ENCODE results near the gene GINS2. TPM values are rescaled to one million over a fixed set of nuclear protein-coding genes. Genes with fewer than 3 reads are reported as not detected.

Gene GINS2
- total RNA-seq, 1 donor from 2014 or later, result 0.25 TPM

DNA sequence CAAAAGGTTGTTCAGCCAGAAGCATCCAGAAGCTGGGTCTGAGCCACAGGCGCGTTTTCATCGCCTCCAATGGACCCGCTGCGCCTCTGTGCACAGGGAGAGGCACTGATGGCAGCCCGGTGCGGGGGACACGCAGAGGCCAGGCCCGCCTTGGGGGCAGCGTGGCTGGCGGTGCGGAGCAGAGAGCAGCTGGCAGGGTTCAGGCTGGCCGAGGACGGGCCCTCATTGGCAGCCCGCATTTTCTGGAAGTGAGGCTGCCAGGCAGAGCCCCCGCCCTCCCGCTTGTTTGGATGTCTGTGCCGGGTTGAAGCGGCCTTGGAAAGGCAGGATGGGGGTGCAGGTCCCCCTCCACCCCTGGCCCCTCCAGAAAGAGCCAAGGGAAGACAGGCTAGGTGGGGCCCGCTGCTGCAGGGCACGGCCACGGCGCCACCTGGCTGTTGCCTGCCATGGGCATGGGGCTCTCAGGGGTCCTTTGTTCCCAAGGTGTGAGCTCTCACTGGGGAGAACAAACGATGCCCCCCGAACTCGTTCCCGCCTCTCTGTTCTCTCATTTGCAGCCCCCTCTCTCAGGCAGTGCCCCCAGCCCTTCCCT is 56.9 kb downstream of the GINS2 start:
- Histone ChIP-seq H3K27me3 (no peaks in the 10 kb centered on the region), H3K4me1 (peaks cover 34% of the 10 kb centered on the region), H3K4me3 (no peak overlapping the region), H3K36me3 (peaks cover 0 to 5% of the 10 kb centered on the region in 2 donors), H3K9me3 (no peaks in the 10 kb centered on the region), H3K27ac (no peak overlapping the region)
- no peak for DNase-seq (ENCODE audit: extremely low spot score in 2 of 2)
- TF ChIP-seq POLR2AphosphoS5 (IDR thresholded peaks at IDR 0.05; ENCODE audit: insufficient read depth in 1 of 2, low read depth in 1 of 2) (no peak), POLR2A (IDR thresholded peaks at IDR 0.05) (no peak)
- TF ChIP-seq, protein P1, sequence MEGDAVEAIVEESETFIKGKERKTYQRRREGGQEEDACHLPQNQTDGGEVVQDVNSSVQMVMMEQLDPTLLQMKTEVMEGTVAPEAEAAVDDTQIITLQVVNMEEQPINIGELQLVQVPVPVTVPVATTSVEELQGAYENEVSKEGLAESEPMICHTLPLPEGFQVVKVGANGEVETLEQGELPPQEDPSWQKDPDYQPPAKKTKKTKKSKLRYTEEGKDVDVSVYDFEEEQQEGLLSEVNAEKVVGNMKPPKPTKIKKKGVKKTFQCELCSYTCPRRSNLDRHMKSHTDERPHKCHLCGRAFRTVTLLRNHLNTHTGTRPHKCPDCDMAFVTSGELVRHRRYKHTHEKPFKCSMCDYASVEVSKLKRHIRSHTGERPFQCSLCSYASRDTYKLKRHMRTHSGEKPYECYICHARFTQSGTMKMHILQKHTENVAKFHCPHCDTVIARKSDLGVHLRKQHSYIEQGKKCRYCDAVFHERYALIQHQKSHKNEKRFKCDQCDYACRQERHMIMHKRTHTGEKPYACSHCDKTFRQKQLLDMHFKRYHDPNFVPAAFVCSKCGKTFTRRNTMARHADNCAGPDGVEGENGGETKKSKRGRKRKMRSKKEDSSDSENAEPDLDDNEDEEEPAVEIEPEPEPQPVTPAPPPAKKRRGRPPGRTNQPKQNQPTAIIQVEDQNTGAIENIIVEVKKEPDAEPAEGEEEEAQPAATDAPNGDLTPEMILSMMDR (IDR thresholded peaks at IDR 0.05), result no peak
- intact Hi-C loops (cut with DNase I), result no loop called here

DNA sequence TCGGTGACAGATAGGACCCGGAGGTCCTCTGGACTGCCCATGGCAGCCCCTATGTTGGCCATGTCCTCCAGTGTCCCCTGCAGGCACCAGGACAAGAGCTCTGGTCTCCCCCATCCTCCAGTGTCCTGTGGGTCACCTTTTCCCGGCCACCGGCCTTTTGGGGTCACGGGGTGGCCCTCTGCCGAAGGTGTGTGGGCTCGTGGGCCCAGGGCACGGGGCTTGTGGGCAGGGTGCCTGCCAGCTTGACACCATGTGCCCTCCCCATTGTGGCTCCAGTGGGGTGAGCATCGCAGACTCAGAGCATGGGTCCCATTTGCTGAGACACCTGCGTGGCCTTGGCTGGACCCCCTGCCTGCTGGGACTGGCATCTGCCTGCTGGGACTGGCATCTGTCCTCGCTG is 57.5 kb downstream of the GINS2 start:
- Histone ChIP-seq H3K9me3 (no peaks in the 10 kb centered on the region), H3K27me3 (no peaks in the 10 kb centered on the region), H3K4me3 (no peak overlapping the region), H3K27ac (no peak overlapping the region), H3K4me1 (peaks cover 41% of the 10 kb centered on the region), H3K36me3 (peaks cover 0 to 5% of the 10 kb centered on the region in 2 donors)
- intact Hi-C loops (cut with DNase I), result no loop called here
- DNase-seq (ENCODE audit: extremely low spot score in 2 of 2), result no peak
- TF ChIP-seq POLR2AphosphoS5 (IDR thresholded peaks at IDR 0.05; ENCODE audit: insufficient read depth in 1 of 2, low read depth in 1 of 2) (no peak), POLR2A (IDR thresholded peaks at IDR 0.05) (no peak)
- TF ChIP-seq, protein P1 (IDR thresholded peaks at IDR 0.05), result no peak

DNA sequence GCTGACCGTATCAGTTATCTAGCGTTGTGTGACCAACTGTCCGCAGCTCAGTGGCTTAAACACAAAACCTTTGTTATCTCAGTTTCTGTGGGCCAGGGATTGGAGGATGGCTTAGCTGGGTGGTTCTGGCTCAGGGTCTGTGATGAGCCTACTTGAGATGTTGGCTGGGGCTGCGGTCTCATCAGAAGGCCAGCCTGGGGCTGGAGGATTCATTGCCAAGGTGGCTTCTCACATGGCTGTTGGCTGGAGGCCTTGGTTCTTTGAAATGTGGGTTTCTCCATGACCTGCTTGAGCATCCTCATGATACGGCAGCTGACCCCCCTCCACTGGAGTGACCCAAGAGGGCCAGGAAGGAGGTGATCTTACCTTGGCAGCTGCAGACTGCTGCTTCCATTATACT is 58.9 kb downstream of the GINS2 start:
- Histone ChIP-seq H3K4me1 (peaks cover 40% of the 10 kb centered on the region), H3K27ac (no peak overlapping the region), H3K4me3 (no peak overlapping the region), H3K27me3 (no peaks in the 10 kb centered on the region), H3K9me3 (no peaks in the 10 kb centered on the region), H3K36me3 (peaks cover 0 to 5% of the 10 kb centered on the region in 2 donors)
- TF ChIP-seq POLR2AphosphoS5 (IDR thresholded peaks at IDR 0.05; ENCODE audit: insufficient read depth in 1 of 2, low read depth in 1 of 2), result no peak
- no peak for TF ChIP-seq POLR2A (IDR thresholded peaks at IDR 0.05)
- TF ChIP-seq, protein P1 (IDR thresholded peaks at IDR 0.05), result no peak
- intact Hi-C loops (cut with DNase I), result no loop called here
- no peak for DNase-seq (ENCODE audit: extremely low spot score in 2 of 2)

DNA sequence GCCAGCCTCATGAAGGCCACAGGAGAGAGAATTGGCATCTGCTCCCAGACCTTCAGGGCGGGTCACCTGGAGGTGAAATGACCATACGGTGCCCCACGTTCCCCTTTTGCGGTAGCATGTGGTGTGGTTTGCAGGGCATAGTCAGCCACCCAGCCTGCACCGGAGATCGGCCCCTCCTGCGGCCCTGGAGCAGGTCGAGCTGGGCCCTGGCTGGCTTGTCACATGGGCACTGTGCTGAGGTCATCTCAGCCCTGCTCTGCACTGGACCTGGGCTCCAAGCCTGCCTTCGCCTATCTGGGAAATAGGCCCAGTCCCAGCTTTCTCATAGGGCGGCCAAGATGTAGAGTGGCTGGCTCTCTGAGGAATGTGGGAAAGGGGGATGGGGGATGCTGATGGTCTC is 59.4 kb downstream of the GINS2 start:
- TF ChIP-seq POLR2AphosphoS5 (IDR thresholded peaks at IDR 0.05; ENCODE audit: insufficient read depth in 1 of 2, low read depth in 1 of 2) (no peak), POLR2A (IDR thresholded peaks at IDR 0.05) (no peak)
- TF ChIP-seq, protein P1 (IDR thresholded peaks at IDR 0.05), result no peak
- H3K4me1 ChIP-seq, result peaks cover 38% of the 10 kb centered on the region

DNA sequence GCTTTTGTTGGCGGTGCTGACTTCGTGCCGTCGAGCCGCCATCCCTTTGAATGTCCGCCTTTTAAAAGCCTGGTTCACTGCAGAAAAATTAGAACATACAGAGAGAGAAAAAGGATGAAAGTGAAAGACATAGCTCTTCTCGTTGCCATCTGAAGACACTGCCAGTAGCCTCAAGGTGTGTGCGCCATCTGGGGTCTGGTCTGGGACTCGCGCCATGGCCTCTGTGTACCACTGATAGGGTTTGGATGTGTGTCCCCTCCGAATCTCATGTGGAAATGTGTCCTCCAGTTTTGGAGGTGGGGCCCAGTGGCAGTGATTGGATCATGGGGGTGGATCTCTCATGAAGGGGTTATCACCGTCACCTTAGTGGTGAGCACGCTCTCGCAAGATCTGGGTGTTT is 60.1 kb downstream of the GINS2 start:
- H3K9me3 ChIP-seq, result no peaks in the 10 kb centered on the region
- no peaks in the 10 kb centered on the region for H3K27me3 ChIP-seq
- H3K4me1 ChIP-seq, result peaks cover 38% of the 10 kb centered on the region
- H3K36me3 ChIP-seq, result peaks cover 0 to 5% of the 10 kb centered on the region in 2 donors
- no peak overlapping the region for H3K4me3 ChIP-seq
- H3K27ac ChIP-seq, result no peak overlapping the region
- intact Hi-C loops (cut with DNase I), result no loop called here
- no peak for DNase-seq (ENCODE audit: extremely low spot score in 2 of 2)
- TF ChIP-seq POLR2A (IDR thresholded peaks at IDR 0.05) (no peak), POLR2AphosphoS5 (IDR thresholded peaks at IDR 0.05; ENCODE audit: insufficient read depth in 1 of 2, low read depth in 1 of 2) (no peak)
- TF ChIP-seq, protein P1 (IDR thresholded peaks at IDR 0.05), result no peak

More for the DNA sequence above, 59.4 kb downstream of the GINS2 start:
- Histone ChIP-seq H3K4me3 (no peak overlapping the region), H3K27ac (no peak overlapping the region), H3K9me3 (no peaks in the 10 kb centered on the region), H3K36me3 (peaks cover 0 to 5% of the 10 kb centered on the region in 2 donors), H3K27me3 (no peaks in the 10 kb centered on the region)
- intact Hi-C loops (cut with DNase I), result no loop called here
- DNase-seq (ENCODE audit: extremely low spot score in 2 of 2), result no peak

All from vagina (tissue), 2 donors.